MCF 10A (cell line): ENCODE measurements around the gene EPN3. TPM values are rescaled to one million over a fixed set of nuclear protein-coding genes. Genes with fewer than 3 reads are reported as not detected.

Experiments
- BruUV-seq: library from RNA; stranded (reverse); fragments of 400-500 nt; replicated peaks from 2 replicates; lab custom pipeline; 2021; lab: Mats Ljungman, UMichigan
- CTCF ChIA-PET: fragments of 300-600 bp; sonication (Branson Sonifier 250); formaldehyde crosslinking; extraction: SDS; loops from one replicate; lab custom pipeline; 2021; ENCODE audit warnings: antibody characterized with exemption, inconsistent platforms; lab: Yijun Ruan, JAX
- POLR2A ChIA-PET: fragments of 300-600, 350-650 bp; sonication (Branson Sonifier 250); formaldehyde crosslinking; extraction: SDS; loops from one replicate; lab custom pipeline; 2020; ENCODE audit warnings: antibody characterized with exemption, inconsistent platforms; lab: Yijun Ruan, JAX
- DNase-seq: peaks from one replicate; pipeline ENCODE4 v3.0.0-alpha.2; 2018; ENCODE audit not compliant: unreplicated experiment
- H3K27ac Mint-ChIP-seq: one replicate; pipeline ENCODE4 v1.8.0; 2022; ENCODE audit warnings: mild to moderate bottlenecking, low read depth, mixed read lengths; ENCODE audit not compliant: unreplicated experiment
- H3K27me3 Mint-ChIP-seq: one replicate; pipeline ENCODE4 v1.8.0; 2022; ENCODE audit warnings: mixed read lengths; ENCODE audit not compliant: insufficient read depth, unreplicated experiment
- H3K36me3 Mint-ChIP-seq: one replicate; pipeline ENCODE4 v1.8.0; 2022; ENCODE audit warnings: mild to moderate bottlenecking, moderate library complexity, mixed read lengths; ENCODE audit not compliant: insufficient read depth, unreplicated experiment
- H3K4me1 Mint-ChIP-seq: one replicate; pipeline ENCODE4 v1.8.0; 2022; ENCODE audit warnings: mixed read lengths; ENCODE audit not compliant: insufficient read depth, unreplicated experiment
- H3K4me3 Mint-ChIP-seq: one replicate; pipeline ENCODE4 v1.8.0; 2022; ENCODE audit warnings: mild to moderate bottlenecking, moderate library complexity, mixed read lengths; ENCODE audit not compliant: unreplicated experiment
- H3K9me3 Mint-ChIP-seq: one replicate; pipeline ENCODE4 v1.8.0; 2022; ENCODE audit warnings: mixed read lengths; ENCODE audit not compliant: unreplicated experiment
- CTCF ChIP-seq: fragments of 200-600 bp; IDR thresholded peaks from one replicate; pipeline ENCODE4 v1.8.0; 2022; ENCODE audit warnings: antibody characterized with exemption, mild to moderate bottlenecking; ENCODE audit not compliant: unreplicated experiment
- intact Hi-C: fragments of 100-400 bp; cut with micrococcal nuclease; formaldehyde crosslinking; loops from 2 replicates; pipeline ENCODE4 v1.14.1; 2022
- total RNA-seq: library from RNA; stranded (reverse); gene quantifications from 2 replicates; pipeline ENCODE4 v1.2.3, GENCODE V29; 2022

Gene EPN3
- total RNA-seq, 1 experiment from 2014 or later: 4.4 TPM

- H3K36me3 Mint-ChIP-seq: peaks cover 6% of the 10 kb centered on the region
- H3K4me1 Mint-ChIP-seq: peaks cover 11% of the 10 kb centered on the region
- no peak overlapping the region for H3K4me3 Mint-ChIP-seq
- H3K27ac Mint-ChIP-seq: no peak overlapping the region
- ChIA-PET CTCF (interaction anchor here (0.6 to 5.9 kb wide), 10 partner anchors 10 to 346 kb away, joined by 3 to 68 read pairs (median 6); no protein-coding TSS in a partner anchor), POLR2A (interaction anchor here (0.6 to 3.0 kb wide), 4 partner anchors 9 to 504 kb away, joined by 3 to 21 read pairs (median 6); no protein-coding TSS in a partner anchor)
- BruUV-seq: no TSS peak
- no peaks in the 10 kb centered on the region for H3K9me3 Mint-ChIP-seq
- intact Hi-C loops: no loop called here
- no peak for DNase-seq
- TF ChIP-seq CTCF: no peak
- no peaks in the 10 kb centered on the region for H3K27me3 Mint-ChIP-seq
Observed at GRCh38 chr17:50502301-50502990, 30.1 kb upstream of the EPN3 start.

GRCh38 chr17:50505591-50506130 lies 26.9 kb upstream of the EPN3 start:
- intact Hi-C loops: no loop called here
- H3K27me3 Mint-ChIP-seq: no peaks in the 10 kb centered on the region
- ChIA-PET CTCF (interaction anchor here (1.0 to 5.9 kb wide), 6 partner anchors 10 to 124 kb away, joined by 3 to 68 read pairs (median 9); no protein-coding TSS in a partner anchor), POLR2A (interaction anchor here (0.6 to 4.5 kb wide), 3 partner anchors 10 to 82 kb away, joined by 4 to 19 read pairs (median 13); no protein-coding TSS in a partner anchor)
- no peak for DNase-seq
- H3K27ac Mint-ChIP-seq: no peak overlapping the region
- peaks cover 6% of the 10 kb centered on the region for H3K36me3 Mint-ChIP-seq
- H3K4me1 Mint-ChIP-seq: peaks cover 11% of the 10 kb centered on the region
- no TSS peak for BruUV-seq
- H3K9me3 Mint-ChIP-seq: no peaks in the 10 kb centered on the region
- TF ChIP-seq CTCF: no peak
- H3K4me3 Mint-ChIP-seq: no peak overlapping the region

DNA sequence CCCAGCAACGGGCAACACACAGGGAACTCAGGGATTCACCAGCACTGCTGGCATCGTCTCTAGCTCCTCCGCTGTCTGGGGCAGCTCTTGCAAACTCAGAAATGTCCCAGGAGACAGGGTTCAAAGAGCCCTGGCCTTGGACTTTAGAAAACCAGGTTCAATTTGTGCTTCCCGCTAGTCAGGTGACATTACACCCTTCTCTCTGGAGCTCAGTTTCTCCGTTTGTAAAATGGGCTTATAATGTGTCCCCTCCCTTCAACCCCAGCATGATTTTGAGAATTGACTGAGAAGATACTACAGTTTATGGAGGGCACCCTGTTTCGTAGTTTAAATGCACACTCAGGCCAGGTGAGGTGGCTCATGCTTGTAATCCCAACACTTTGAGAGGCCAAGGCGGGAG lies 26.2 kb upstream of the EPN3 start:
- Mint-ChIP-seq H3K27ac (no peak overlapping the region), H3K4me1 (peaks cover 17% of the 10 kb centered on the region), H3K27me3 (no peaks in the 10 kb centered on the region), H3K4me3 (no peak overlapping the region), H3K36me3 (peaks cover 6% of the 10 kb centered on the region), H3K9me3 (no peaks in the 10 kb centered on the region)
- ChIA-PET CTCF (interaction anchor here (0.6 to 2.0 kb wide), 4 partner anchors 9 to 188 kb away, joined by 3 to 7 read pairs (median 4); no protein-coding TSS in a partner anchor), POLR2A (interaction anchor here (0.5 to 4.5 kb wide), 3 partner anchors 9 to 32 kb away, joined by 3 to 19 read pairs (median 13); no protein-coding TSS in a partner anchor)
- intact Hi-C loops: no loop called here
- no TSS peak for BruUV-seq
- no peak for TF ChIP-seq CTCF
- DNase-seq: no peak
